HepG2 (cell line): ENCODE measurements around the gene COPS7B. TPM values are rescaled to one million over a fixed set of nuclear protein-coding genes. Genes with fewer than 3 reads are reported as not detected.

Source experiments
- AGO1 ChIP-seq: fragments of 200-400 bp; formaldehyde crosslinking; IDR thresholded peaks from 2 replicates; pipeline ENCODE4 v1.6.1; 2017; ENCODE audit warnings: mild to moderate bottlenecking, low read depth, low read length, moderate library complexity; ENCODE audit not compliant: poor library complexity, severe bottlenecking
- AKNA ChIP-seq: sonication (generic); formaldehyde crosslinking; IDR thresholded peaks from 2 replicates; pipeline ENCODE4 v1.4.0; 2020; ENCODE audit warnings: missing genetic modification reagents, borderline replicate concordance
- ARNT2 ChIP-seq: sonication (generic); formaldehyde crosslinking; IDR thresholded peaks from 2 replicates; pipeline ENCODE4 v1.8.0; 2022; ENCODE audit warnings: mild to moderate bottlenecking, low read depth, missing genetic modification reagents, moderate library complexity
- CENPX ChIP-seq: sonication (generic); formaldehyde crosslinking; IDR thresholded peaks from 2 replicates; pipeline ENCODE4 v1.9.0; 2021; ENCODE audit warnings: mild to moderate bottlenecking, missing genetic modification reagents, moderate library complexity
- DPF2 ChIP-seq: sonication (generic); formaldehyde crosslinking; IDR thresholded peaks from 2 replicates; pipeline ENCODE4 v1.4.0; 2020; ENCODE audit warnings: mild to moderate bottlenecking, low read depth, missing genetic modification reagents, borderline replicate concordance
- EHMT2 ChIP-seq: fragments of 200-600 bp; sonication (generic); IDR thresholded peaks from 2 replicates; pipeline ENCODE4 v1.7.0; 2017; ENCODE audit warnings: antibody characterized with exemption, low read depth, low read length, borderline replicate concordance
- HNF4A ChIP-seq: sonication (generic); formaldehyde crosslinking; IDR thresholded peaks from 2 replicates; pipeline ENCODE4 v1.4.0; 2020; ENCODE audit warnings: missing genetic modification reagents
- IRF2 ChIP-seq: IDR thresholded peaks from 2 replicates; pipeline ENCODE4 v1.6.1; 2018; ENCODE audit warnings: missing genetic modification reagents, missing compliant biosample characterization
- KDM5B ChIP-seq: sonication (generic); formaldehyde crosslinking; IDR thresholded peaks from 2 replicates; pipeline ENCODE4 v1.4.0; 2020; ENCODE audit warnings: missing genetic modification reagents, mild to moderate bottlenecking, borderline replicate concordance
- POGZ ChIP-seq: sonication (generic); formaldehyde crosslinking; IDR thresholded peaks from 2 replicates; pipeline ENCODE4 v1.4.0; 2020; ENCODE audit warnings: mild to moderate bottlenecking, missing genetic modification reagents
- ZNF224 ChIP-seq: sonication (generic); formaldehyde crosslinking; IDR thresholded peaks from 2 replicates; pipeline ENCODE4 v1.5.0; 2020; ENCODE audit warnings: mild to moderate bottlenecking, missing genetic modification reagents
- ZNF317 ChIP-seq: sonication (generic); formaldehyde crosslinking; IDR thresholded peaks from 2 replicates; pipeline ENCODE4 v1.5.0; 2020; ENCODE audit warnings: mild to moderate bottlenecking, missing genetic modification reagents
- ZNF577 ChIP-seq: sonication (generic); formaldehyde crosslinking; IDR thresholded peaks from 2 replicates; pipeline ENCODE4 v1.4.0; 2020; ENCODE audit warnings: mild to moderate bottlenecking, low read depth, missing genetic modification reagents, borderline replicate concordance
- ZNF644 ChIP-seq: IDR thresholded peaks from 2 replicates; pipeline ENCODE4 v1.6.1; 2016; ENCODE audit warnings: low read depth
- ZNF768 ChIP-seq: sonication (generic); formaldehyde crosslinking; IDR thresholded peaks from 2 replicates; pipeline ENCODE4 v1.4.0; 2020; ENCODE audit warnings: missing genetic modification reagents
- polyA plus RNA-seq, 8 experiments: library from polyadenylated mRNA; depleted of rRNA in 3 of 8; stranded (reverse) in 7 of 8; unstranded in 1 of 8; fragments of >200 nt; fragmentation: Illumina TruSeq in 4 of 8; extraction: Trizol in 4 of 8; gene quantifications; 2 replicates each; pipeline versions ENCODE4 v1.2.1 to v1.2.3, GENCODE V29; 2011 to 2016; ENCODE audit warnings: low read depth in 4 of 8, missing spikeins in 1 of 8, mixed read lengths in 1 of 8; ENCODE audit not compliant: insufficient read depth in 1 of 8
- total RNA-seq, 5 experiments: library from RNA; depleted of rRNA; stranded (reverse); fragments of >200 nt; fragmentation: Illumina TruSeq; extraction: Trizol; gene quantifications; 2 replicates each; pipeline ENCODE4 v1.2.3, GENCODE V29; 2016; ENCODE audit warnings: low read depth in 1 of 5
- TF ChIP-seq, protein P1 (sequence below): sonication (generic); formaldehyde crosslinking; IDR thresholded peaks from 2 replicates; pipeline ENCODE4 v1.4.0; 2020; ENCODE audit warnings: missing genetic modification reagents

The COPS7B gene
- total and polyA plus RNA-seq, 2 of the 13 experiments (the other 11 are each of a cell fraction or from before 2014, with no cell fraction given), result 30.6 to 62.7 TPM

GRCh38 chr2:231780123-231780908, 5.9 kb upstream of the COPS7B start (continued):
- TF ChIP-seq, protein P1, sequence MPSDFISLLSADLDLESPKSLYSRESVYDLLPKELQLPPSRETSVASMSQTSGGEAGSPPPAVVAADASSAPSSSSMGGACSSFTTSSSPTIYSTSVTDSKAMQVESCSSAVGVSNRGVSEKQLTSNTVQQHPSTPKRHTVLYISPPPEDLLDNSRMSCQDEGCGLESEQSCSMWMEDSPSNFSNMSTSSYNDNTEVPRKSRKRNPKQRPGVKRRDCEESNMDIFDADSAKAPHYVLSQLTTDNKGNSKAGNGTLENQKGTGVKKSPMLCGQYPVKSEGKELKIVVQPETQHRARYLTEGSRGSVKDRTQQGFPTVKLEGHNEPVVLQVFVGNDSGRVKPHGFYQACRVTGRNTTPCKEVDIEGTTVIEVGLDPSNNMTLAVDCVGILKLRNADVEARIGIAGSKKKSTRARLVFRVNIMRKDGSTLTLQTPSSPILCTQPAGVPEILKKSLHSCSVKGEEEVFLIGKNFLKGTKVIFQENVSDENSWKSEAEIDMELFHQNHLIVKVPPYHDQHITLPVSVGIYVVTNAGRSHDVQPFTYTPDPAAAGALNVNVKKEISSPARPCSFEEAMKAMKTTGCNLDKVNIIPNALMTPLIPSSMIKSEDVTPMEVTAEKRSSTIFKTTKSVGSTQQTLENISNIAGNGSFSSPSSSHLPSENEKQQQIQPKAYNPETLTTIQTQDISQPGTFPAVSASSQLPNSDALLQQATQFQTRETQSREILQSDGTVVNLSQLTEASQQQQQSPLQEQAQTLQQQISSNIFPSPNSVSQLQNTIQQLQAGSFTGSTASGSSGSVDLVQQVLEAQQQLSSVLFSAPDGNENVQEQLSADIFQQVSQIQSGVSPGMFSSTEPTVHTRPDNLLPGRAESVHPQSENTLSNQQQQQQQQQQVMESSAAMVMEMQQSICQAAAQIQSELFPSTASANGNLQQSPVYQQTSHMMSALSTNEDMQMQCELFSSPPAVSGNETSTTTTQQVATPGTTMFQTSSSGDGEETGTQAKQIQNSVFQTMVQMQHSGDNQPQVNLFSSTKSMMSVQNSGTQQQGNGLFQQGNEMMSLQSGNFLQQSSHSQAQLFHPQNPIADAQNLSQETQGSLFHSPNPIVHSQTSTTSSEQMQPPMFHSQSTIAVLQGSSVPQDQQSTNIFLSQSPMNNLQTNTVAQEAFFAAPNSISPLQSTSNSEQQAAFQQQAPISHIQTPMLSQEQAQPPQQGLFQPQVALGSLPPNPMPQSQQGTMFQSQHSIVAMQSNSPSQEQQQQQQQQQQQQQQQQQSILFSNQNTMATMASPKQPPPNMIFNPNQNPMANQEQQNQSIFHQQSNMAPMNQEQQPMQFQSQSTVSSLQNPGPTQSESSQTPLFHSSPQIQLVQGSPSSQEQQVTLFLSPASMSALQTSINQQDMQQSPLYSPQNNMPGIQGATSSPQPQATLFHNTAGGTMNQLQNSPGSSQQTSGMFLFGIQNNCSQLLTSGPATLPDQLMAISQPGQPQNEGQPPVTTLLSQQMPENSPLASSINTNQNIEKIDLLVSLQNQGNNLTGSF (CRISPR knock-in tag), result no peak
- TF ChIP-seq ZNF224 (CRISPR knock-in tag), result no peak
- TF ChIP-seq DPF2 (CRISPR knock-in tag), result no peak
- no peak for TF ChIP-seq KDM5B (CRISPR knock-in tag)
- TF ChIP-seq AGO1, result no peak
- TF ChIP-seq ZNF644, result peak; percentile 35; the same call in 1 of the 2 replicates
- no peak for TF ChIP-seq CENPX (CRISPR knock-in tag)
- no peak for TF ChIP-seq ARNT2
- no peak for TF ChIP-seq AKNA (CRISPR knock-in tag)
- TF ChIP-seq ZNF577 (CRISPR knock-in tag), result no peak
- TF ChIP-seq ZNF317, result 0 out of 2 replicates have a peak, but pooled peaks have one; percentile 29
- TF ChIP-seq HNF4A (CRISPR knock-in tag), result no peak
- TF ChIP-seq IRF2 (CRISPR knock-in tag), result no peak
- no peak for TF ChIP-seq ZNF768 (CRISPR knock-in tag)
- 0 out of 2 replicates have a peak, but pooled peaks have one; percentile 20 for TF ChIP-seq POGZ (CRISPR knock-in tag)
- 0 out of 2 replicates have a peak, but pooled peaks have one; percentile 60 for TF ChIP-seq EHMT2
